PC-9 (cell line): ENCODE data around the gene FAM110A.

Experiments used
- CTCF ChIP-seq: fragments of 200-600 bp; sonication (generic); conservative IDR thresholded peaks from 2 replicates; pipeline ENCODE4 v1.6.1; 2017; ENCODE audit warnings: mixed run types, antibody characterized with exemption, mild to moderate bottlenecking, moderate library complexity
- EZH2 ChIP-seq: fragments of 200-600 bp; sonication (generic); IDR thresholded peaks from 2 replicates; pipeline ENCODE4 v1.8.0; 2017; ENCODE audit warnings: antibody characterized with exemption, low read depth

GRCh38 chr20:791056-791455 lies 42.5 kb upstream of the FAM110A start:
- TF ChIP-seq EZH2 (no peak), CTCF (no peak)
